Gastroesophageal sphincter (tissue), 3 donors: ENCODE measurements around the gene SULT1B1.

Source experiments
- CTCF ChIP-seq, 4 experiments: fragments of 200-600 bp in 2 of 4; fragments of 450-650 bp in 2 of 4; sonication (generic) in 1 of 4; IDR thresholded peaks; one replicate each; pipeline ENCODE4 v1.5.1; 2017 to 2019; ENCODE audit warnings: antibody characterized with exemption in 4 of 4, mild to moderate bottlenecking in 2 of 4, moderate library complexity in 2 of 4
- EP300 ChIP-seq: sonication (generic); formaldehyde crosslinking; IDR thresholded peaks from one replicate; pipeline ENCODE4 v1.6.1; 2017; ENCODE audit warnings: antibody characterized with exemption, mild to moderate bottlenecking
- POLR2A ChIP-seq, 2 donors: fragments of 450-650 bp; IDR thresholded peaks; one replicate each; pipeline ENCODE4 v1.6.1; 2017; ENCODE audit warnings: antibody characterized with exemption in 2 of 2, mild to moderate bottlenecking in 2 of 2, moderate library complexity in 1 of 2

DNA sequence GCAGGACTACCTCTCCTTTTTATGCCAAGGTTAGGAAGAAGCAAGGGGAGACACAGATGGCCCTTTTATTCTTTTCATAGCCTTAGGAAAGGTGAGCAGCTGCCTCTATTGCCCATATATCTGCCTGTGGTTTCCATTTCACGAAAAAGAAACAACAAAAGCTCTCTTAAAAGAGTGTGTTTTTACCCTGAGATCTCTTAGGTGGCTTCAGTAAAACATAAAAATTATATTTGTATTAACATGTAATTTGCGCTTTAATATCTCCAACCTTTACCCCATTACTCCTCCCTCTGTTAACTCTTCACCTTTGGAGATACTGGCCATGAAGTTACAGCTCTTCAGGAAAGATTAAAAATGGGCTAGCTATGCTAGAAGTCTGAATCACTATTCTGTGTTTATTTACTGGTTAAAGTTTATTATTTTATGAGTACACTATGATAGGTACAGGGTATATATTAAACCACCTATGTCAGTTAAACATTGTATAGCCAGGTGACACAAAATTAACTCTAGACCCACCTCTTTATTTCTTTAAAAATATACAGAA is 15.0 kb upstream of the SULT1B1 start:
- TF ChIP-seq CTCF (IDR thresholded peaks at IDR 0.05) (no peak), POLR2A (IDR thresholded peaks at IDR 0.05) (no peak), EP300 (no peak)
